ENCODE data around the gene CLIC5. TPM values are rescaled to one million over a fixed set of nuclear protein-coding genes. Genes with fewer than 3 reads are reported as not detected.

CLIC5 gene
- total RNA-seq, 1 donor from 2014 or later, result 0.32 TPM

GRCh38 chr6:46012834-46013233 lies 2.8 kb downstream of the CLIC5 start:
- Mint-ChIP-seq H3K27ac (ENCODE audit: unreplicated experiment) (no peak overlapping the region), H3K4me1 (ENCODE audit: low read depth, unreplicated experiment) (peaks cover 19% of the 10 kb centered on the region), H3K4me3 (ENCODE audit: unreplicated experiment) (no peak overlapping the region), H3K27me3 (ENCODE audit: low read depth, unreplicated experiment) (peaks cover 30% of the 10 kb centered on the region), H3K36me3 (ENCODE audit: low read depth, unreplicated experiment) (no peaks in the 10 kb centered on the region), H3K9me3 (ENCODE audit: unreplicated experiment) (no peaks in the 10 kb centered on the region)
- DNase-seq (ENCODE audit: low read depth) (no peak), FAIRE-seq (no peak)
- TF ChIP-seq CTCF (IDR thresholded peaks at IDR 0.05; ENCODE audit: insufficient read depth, low read depth, low read length) (no peak), EZH2 (IDR thresholded peaks at IDR 0.05; ENCODE audit: insufficient read depth, low read length) (no peak)
- H3K79me2 ChIP-seq (ENCODE audit: insufficient read depth, low read length), result no peaks in the 10 kb centered on the region
- no peak overlapping the region for H3K27ac ChIP-seq (ENCODE audit: low read depth, low read length)
- H3K9me3 ChIP-seq (ENCODE audit: insufficient read depth, low read depth, low read length), result peaks cover 6% of the 10 kb centered on the region
- H3K4me3 ChIP-seq (ENCODE audit: insufficient read depth, low read depth, low read length), result no peak overlapping the region
- H3K27me3 ChIP-seq (ENCODE audit: insufficient read depth, low read length), result peaks cover 55% of the 10 kb centered on the region
- H3K9ac ChIP-seq (ENCODE audit: low read length), result no peak overlapping the region
- no peaks in the 10 kb centered on the region for H3K36me3 ChIP-seq (ENCODE audit: insufficient read depth, low read length)
- H3K4me1 ChIP-seq (ENCODE audit: insufficient read depth, low read length), result peaks cover 10% of the 10 kb centered on the region
- H3K4me2 ChIP-seq (ENCODE audit: low read length), result no peak overlapping the region
- no peak overlapping the region for H2AFZ ChIP-seq (ENCODE audit: low read depth, low read length)
- H4K20me1 ChIP-seq (ENCODE audit: insufficient read depth, low read length), result no peaks in the 10 kb centered on the region

- H3K79me2 ChIP-seq (ENCODE audit: insufficient read depth, low read length), result no peaks in the 10 kb centered on the region
- Mint-ChIP-seq H3K4me1 (ENCODE audit: low read depth, unreplicated experiment) (peaks cover 19% of the 10 kb centered on the region), H3K4me3 (ENCODE audit: unreplicated experiment) (no peak overlapping the region)
These were observed 4.2 kb downstream of the CLIC5 start for GRCh38 chr6:46011188-46012085.

More at GRCh38 chr6:46011188-46012085, 4.2 kb downstream of the CLIC5 start:
- H3K4me1 ChIP-seq (ENCODE audit: insufficient read depth, low read length), result peaks cover 10% of the 10 kb centered on the region
- H3K27me3 ChIP-seq (ENCODE audit: insufficient read depth, low read length), result peaks cover 43% of the 10 kb centered on the region
- peaks cover 24% of the 10 kb centered on the region for H3K27me3 Mint-ChIP-seq (ENCODE audit: low read depth, unreplicated experiment)
- no peaks in the 10 kb centered on the region for H3K36me3 ChIP-seq (ENCODE audit: insufficient read depth, low read length)
- FAIRE-seq (no peak), DNase-seq (ENCODE audit: low read depth) (no peak)
- H3K27ac ChIP-seq (ENCODE audit: low read depth, low read length), result no peak overlapping the region
- H3K36me3 Mint-ChIP-seq (ENCODE audit: low read depth, unreplicated experiment), result no peaks in the 10 kb centered on the region
- peaks cover under 1% of the 10 kb centered on the region for H3K9me3 ChIP-seq (ENCODE audit: insufficient read depth, low read depth, low read length)
- no peaks in the 10 kb centered on the region for H4K20me1 ChIP-seq (ENCODE audit: insufficient read depth, low read length)
- H3K27ac Mint-ChIP-seq (ENCODE audit: unreplicated experiment), result peak overlapping the region; percentile 67
- no peak overlapping the region for H2AFZ ChIP-seq (ENCODE audit: low read depth, low read length)
- no peaks in the 10 kb centered on the region for H3K9me3 Mint-ChIP-seq (ENCODE audit: unreplicated experiment)
- H3K4me3 ChIP-seq (ENCODE audit: insufficient read depth, low read depth, low read length), result no peak overlapping the region
- no peak overlapping the region for H3K9ac ChIP-seq (ENCODE audit: low read length)
- H3K4me2 ChIP-seq (ENCODE audit: low read length), result peak overlapping the region; percentile 32
- TF ChIP-seq CTCF (IDR thresholded peaks at IDR 0.05; ENCODE audit: insufficient read depth, low read depth, low read length), result no peak
- TF ChIP-seq EZH2 (IDR thresholded peaks at IDR 0.05; ENCODE audit: insufficient read depth, low read length), result no peak

All from astrocyte (in vitro differentiated cells and primary cell).